SU-DHL-6 (cell line): ENCODE results near the gene MAP2.

ENCODE experiments used
- EZH2phosphoT487 ChIP-seq: fragments of 200-600 bp; sonication (generic), shearing (Covaris generic); conservative IDR thresholded peaks from 2 replicates; pipeline ENCODE4 v1.6.1; 2018; ENCODE audit warnings: mild to moderate bottlenecking, antibody characterized with exemption, low read length, moderate library complexity, mixed read lengths
- TF ChIP-seq, protein P1 (sequence below): fragments of 200-600 bp; sonication (generic); IDR thresholded peaks from one replicate; pipeline ENCODE4 v1.5.1; 2017; ENCODE audit warnings: antibody characterized with exemption, mild to moderate bottlenecking, low read length, moderate library complexity; ENCODE audit not compliant: insufficient read depth, poor library complexity, severe bottlenecking

DNA sequence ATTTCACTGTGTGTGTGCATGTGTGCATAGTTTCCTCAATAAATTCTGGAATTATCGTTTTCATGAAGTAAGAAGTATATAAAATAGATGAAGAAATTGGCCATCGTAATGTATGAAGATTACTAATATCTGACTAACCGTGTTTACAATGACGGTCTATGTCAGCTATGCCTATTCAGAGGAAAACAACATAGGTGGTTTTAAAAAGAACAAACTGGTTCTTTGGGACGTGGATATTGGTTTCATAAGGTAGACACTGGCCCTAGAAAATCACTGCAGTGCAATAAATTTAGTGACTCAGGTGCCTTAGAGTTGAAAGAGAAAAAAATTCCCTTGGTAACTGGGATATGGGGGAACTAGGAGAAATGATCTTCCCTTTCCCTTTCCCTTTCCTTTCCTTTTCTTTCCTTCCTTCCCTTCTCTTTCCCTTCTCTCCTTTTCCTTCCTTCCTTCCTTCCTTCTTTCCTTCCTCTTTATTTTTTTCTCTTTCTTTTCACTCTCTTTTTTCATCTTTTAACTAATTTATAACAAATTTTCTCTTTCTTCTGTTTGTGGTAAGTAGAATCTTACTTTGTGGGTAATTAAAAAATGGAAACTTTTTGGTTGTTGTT is 36.4 kb downstream of the MAP2 start:
- TF ChIP-seq, protein P1, sequence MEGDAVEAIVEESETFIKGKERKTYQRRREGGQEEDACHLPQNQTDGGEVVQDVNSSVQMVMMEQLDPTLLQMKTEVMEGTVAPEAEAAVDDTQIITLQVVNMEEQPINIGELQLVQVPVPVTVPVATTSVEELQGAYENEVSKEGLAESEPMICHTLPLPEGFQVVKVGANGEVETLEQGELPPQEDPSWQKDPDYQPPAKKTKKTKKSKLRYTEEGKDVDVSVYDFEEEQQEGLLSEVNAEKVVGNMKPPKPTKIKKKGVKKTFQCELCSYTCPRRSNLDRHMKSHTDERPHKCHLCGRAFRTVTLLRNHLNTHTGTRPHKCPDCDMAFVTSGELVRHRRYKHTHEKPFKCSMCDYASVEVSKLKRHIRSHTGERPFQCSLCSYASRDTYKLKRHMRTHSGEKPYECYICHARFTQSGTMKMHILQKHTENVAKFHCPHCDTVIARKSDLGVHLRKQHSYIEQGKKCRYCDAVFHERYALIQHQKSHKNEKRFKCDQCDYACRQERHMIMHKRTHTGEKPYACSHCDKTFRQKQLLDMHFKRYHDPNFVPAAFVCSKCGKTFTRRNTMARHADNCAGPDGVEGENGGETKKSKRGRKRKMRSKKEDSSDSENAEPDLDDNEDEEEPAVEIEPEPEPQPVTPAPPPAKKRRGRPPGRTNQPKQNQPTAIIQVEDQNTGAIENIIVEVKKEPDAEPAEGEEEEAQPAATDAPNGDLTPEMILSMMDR, result no peak
- no peak for TF ChIP-seq EZH2phosphoT487
